ENCODE data around the gene GRHPR. TPM values are rescaled to one million over a fixed set of nuclear protein-coding genes. Genes with fewer than 3 reads are reported as not detected.
"Not testable (repeated sequence)": the region's sequence is repeated elsewhere in the genome, so short reads cannot be mapped to it uniquely, and the experiment has no call there.

The GRHPR gene
- total and polyA plus RNA-seq, 7 donors, result 72.2 to 138 (median 100) TPM

GRCh38 chr9:37392272-37392671, 30.2 kb upstream of the GRHPR start:
- H3K4me1 ChIP-seq, result no peaks in the 10 kb centered on the region
- no peaks in the 10 kb centered on the region for H3K36me3 ChIP-seq (ENCODE audit: insufficient read depth in 1 of 2, low read depth in 1 of 2)
- TF ChIP-seq, protein P1, sequence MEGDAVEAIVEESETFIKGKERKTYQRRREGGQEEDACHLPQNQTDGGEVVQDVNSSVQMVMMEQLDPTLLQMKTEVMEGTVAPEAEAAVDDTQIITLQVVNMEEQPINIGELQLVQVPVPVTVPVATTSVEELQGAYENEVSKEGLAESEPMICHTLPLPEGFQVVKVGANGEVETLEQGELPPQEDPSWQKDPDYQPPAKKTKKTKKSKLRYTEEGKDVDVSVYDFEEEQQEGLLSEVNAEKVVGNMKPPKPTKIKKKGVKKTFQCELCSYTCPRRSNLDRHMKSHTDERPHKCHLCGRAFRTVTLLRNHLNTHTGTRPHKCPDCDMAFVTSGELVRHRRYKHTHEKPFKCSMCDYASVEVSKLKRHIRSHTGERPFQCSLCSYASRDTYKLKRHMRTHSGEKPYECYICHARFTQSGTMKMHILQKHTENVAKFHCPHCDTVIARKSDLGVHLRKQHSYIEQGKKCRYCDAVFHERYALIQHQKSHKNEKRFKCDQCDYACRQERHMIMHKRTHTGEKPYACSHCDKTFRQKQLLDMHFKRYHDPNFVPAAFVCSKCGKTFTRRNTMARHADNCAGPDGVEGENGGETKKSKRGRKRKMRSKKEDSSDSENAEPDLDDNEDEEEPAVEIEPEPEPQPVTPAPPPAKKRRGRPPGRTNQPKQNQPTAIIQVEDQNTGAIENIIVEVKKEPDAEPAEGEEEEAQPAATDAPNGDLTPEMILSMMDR (IDR thresholded peaks at IDR 0.05), result no peak
- intact Hi-C loops (cut with DNase I), result no loop called here
- ATAC-seq, result no peak
- no peaks in the 10 kb centered on the region for H3K9me3 ChIP-seq
- no peak overlapping the region for H3K4me3 ChIP-seq
- H3K27me3 ChIP-seq (ENCODE audit: insufficient read depth in 3 of 3, low read length in 2 of 3), result no peaks in the 10 kb centered on the region
- no peak for DNase-seq
- WGBS, 3 donors, result 80 to 85% (median 81%) methylated on average over 8 of the region's 8 CpGs
- H3K27ac ChIP-seq, result no peak overlapping the region

DNA sequence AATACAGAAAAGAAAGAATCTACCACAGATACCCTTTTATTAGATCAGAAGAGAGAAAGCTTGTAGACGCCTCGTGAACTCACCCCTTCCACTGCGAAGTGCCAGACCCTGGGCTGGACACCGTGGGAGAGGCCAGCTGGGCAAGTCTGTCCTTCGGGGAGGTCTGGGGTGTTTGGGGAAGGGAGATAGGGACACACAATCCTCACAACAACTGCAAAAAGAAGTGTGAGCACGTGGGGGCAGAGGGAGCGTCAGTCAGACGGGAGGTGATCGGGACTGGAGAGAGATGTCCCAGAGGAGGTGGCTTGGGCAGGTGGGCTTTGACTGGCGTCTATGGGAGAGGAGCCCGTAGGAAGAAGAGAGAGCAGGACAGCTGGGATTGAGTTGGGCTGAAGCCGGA, 27.3 kb upstream of the GRHPR start:
- Histone ChIP-seq H3K9me3 (no peaks in the 10 kb centered on the region), H3K36me3 (ENCODE audit: insufficient read depth in 1 of 2, low read depth in 1 of 2) (no peaks in the 10 kb centered on the region), H3K27ac (no peak overlapping the region), H3K4me3 (no peak overlapping the region), H3K4me1 (no peaks in the 10 kb centered on the region), H3K27me3 (ENCODE audit: insufficient read depth in 3 of 3, low read length in 2 of 3) (no peaks in the 10 kb centered on the region)
- 51 to 56% (median 54%) methylated on average over 12 of the region's 12 CpGs for WGBS, 3 donors
- intact Hi-C loops (cut with DNase I), result no loop called here
- DNase-seq (no peak), ATAC-seq (no peak)
- TF ChIP-seq, protein P1 (IDR thresholded peaks at IDR 0.05), result no peak

DNA sequence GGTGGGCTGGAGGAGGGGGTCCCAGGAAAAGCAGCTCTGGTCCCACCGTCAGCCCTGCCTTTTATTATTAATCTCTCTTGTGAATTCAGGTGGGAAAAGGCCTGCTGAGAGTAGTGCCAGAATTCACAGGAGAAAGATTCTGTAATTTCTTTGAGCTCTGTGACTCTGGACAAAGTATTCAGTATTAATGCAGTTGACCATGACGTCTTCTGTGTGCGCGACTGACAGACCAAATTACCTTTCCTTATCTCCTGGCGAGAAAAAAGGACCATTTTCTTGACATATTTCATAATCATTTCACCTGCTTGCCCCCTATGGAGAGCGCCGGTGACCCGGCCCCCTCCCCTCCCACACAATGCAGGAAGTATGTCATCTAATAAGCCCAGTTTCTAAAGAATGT, 26.8 kb upstream of the GRHPR start:
- no peak overlapping the region for H3K4me3 ChIP-seq
- no peak overlapping the region for H3K27ac ChIP-seq
- no peaks in the 10 kb centered on the region for H3K4me1 ChIP-seq
- WGBS, 3 donors, result 76 to 86% (median 80%) methylated on average over 8 of the region's 8 CpGs
- no peaks in the 10 kb centered on the region for H3K27me3 ChIP-seq (ENCODE audit: insufficient read depth in 3 of 3, low read length in 2 of 3)
- no peaks in the 10 kb centered on the region for H3K9me3 ChIP-seq
- intact Hi-C loops (cut with DNase I), result no loop called here
- H3K36me3 ChIP-seq (ENCODE audit: insufficient read depth in 1 of 2, low read depth in 1 of 2), result no peaks in the 10 kb centered on the region
- ATAC-seq, result no peak
- no peak for DNase-seq
- TF ChIP-seq, protein P1 (IDR thresholded peaks at IDR 0.05), result no peak

DNA sequence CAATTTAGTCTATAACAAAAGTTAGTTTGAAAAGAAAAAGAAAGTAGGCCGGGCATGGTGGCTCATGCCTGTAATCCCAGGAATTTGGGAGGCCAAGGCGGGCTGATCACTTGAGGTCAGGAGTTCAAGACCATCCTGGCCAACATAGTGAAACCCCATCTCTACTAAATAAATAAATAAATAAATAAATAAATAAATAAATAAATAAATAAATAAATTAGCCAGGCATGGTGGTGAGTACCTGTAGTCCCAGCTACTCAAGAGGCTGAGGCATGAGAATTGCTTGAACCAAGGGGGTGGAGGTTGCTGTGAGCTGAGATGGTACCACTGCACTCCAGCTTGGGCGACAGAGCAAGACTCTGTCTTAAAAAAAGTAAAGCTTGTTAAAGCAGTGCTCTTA, 24.5 kb upstream of the GRHPR start:
- H3K4me3 ChIP-seq; DNase-seq; H3K9me3 ChIP-seq; H3K36me3 ChIP-seq (ENCODE audit: insufficient read depth in 1 of 2, low read depth in 1 of 2); intact Hi-C loops (cut with DNase I); H3K27ac ChIP-seq; H3K4me1 ChIP-seq; H3K27me3 ChIP-seq (ENCODE audit: insufficient read depth in 3 of 3, low read length in 2 of 3); ATAC-seq: not testable (repeated sequence)
- 92 to 97% (median 95%) methylated on average over 3 of the region's 3 CpGs for WGBS, 3 donors

- TF ChIP-seq, protein P1 (IDR thresholded peaks at IDR 0.05), result no peak
- DNase-seq (no peak), ATAC-seq (no peak)
- Histone ChIP-seq H3K36me3 (ENCODE audit: insufficient read depth in 1 of 2, low read depth in 1 of 2) (no peaks in the 10 kb centered on the region), H3K4me1 (no peaks in the 10 kb centered on the region), H3K4me3 (no peak overlapping the region), H3K27ac (no peak overlapping the region), H3K27me3 (ENCODE audit: insufficient read depth in 3 of 3, low read length in 2 of 3) (no peaks in the 10 kb centered on the region), H3K9me3 (no peaks in the 10 kb centered on the region)
- intact Hi-C loops (cut with DNase I), result no loop called here
- WGBS, 3 donors, result 78 to 86% (median 80%) methylated on average over 7 of the region's 7 CpGs
These were observed 24.0 kb upstream of the GRHPR start for GRCh38 chr9:37398464-37399025.

All from psoas muscle (tissue), 8 donors.